SK-N-SH treated with all-trans-retinoic acid at 6 μM for 48 hours (cell line): ENCODE data around the gene PRKCE.

Experiments
- ARNTL ChIP-seq: fragments of 450-650 bp; formaldehyde crosslinking; IDR thresholded peaks from 2 replicates; pipeline ENCODE4 v1.5.0; 2020; ENCODE audit warnings: low read depth, mild to moderate bottlenecking, moderate library complexity, borderline replicate concordance
- CREB5 ChIP-seq: fragments of 250-450 bp; sonication (Bioruptor Pico); IDR thresholded peaks from 2 replicates; pipeline ENCODE4 v1.5.1; 2020; ENCODE audit warnings: low read depth, mild to moderate bottlenecking, moderate library complexity
- CSDC2 ChIP-seq: fragments of 250-450 bp; sonication (Bioruptor Pico); IDR thresholded peaks from 2 replicates; pipeline ENCODE4 v1.5.0; 2020; ENCODE audit warnings: mild to moderate bottlenecking, moderate library complexity
- SNAI2 ChIP-seq: fragments of 250-450 bp; sonication (Bioruptor Pico); IDR thresholded peaks from 2 replicates; pipeline ENCODE4 v1.5.0; 2020; ENCODE audit warnings: mild to moderate bottlenecking, moderate library complexity
- ZC3H10 ChIP-seq: fragments of 250-450 bp; sonication (Bioruptor Pico); IDR thresholded peaks from 2 replicates; pipeline ENCODE4 v1.5.1; 2021; ENCODE audit warnings: mild to moderate bottlenecking, moderate library complexity
- ZFP30 ChIP-seq: fragments of 450-650 bp; formaldehyde crosslinking; IDR thresholded peaks from 2 replicates; pipeline ENCODE4 v1.5.0; 2022; ENCODE audit warnings: mild to moderate bottlenecking, moderate library complexity
- ZNF565 ChIP-seq: fragments of 450-650 bp; formaldehyde crosslinking; conservative IDR thresholded peaks from 2 replicates; pipeline ENCODE4 v1.5.0; 2020; ENCODE audit warnings: low read depth, mild to moderate bottlenecking, moderate library complexity
- TF ChIP-seq, protein P1 (sequence below): fragments of 250-450 bp; sonication (Bioruptor Pico); IDR thresholded peaks from 2 replicates; pipeline ENCODE4 v1.8.0; 2020; ENCODE audit warnings: mild to moderate bottlenecking, moderate library complexity, borderline replicate concordance
- TF ChIP-seq, protein P2 (sequence below): fragments of 250-450 bp; sonication (Bioruptor Pico); IDR thresholded peaks from 2 replicates; pipeline ENCODE4 v1.5.0; 2020; ENCODE audit warnings: mild to moderate bottlenecking, moderate library complexity

DNA sequence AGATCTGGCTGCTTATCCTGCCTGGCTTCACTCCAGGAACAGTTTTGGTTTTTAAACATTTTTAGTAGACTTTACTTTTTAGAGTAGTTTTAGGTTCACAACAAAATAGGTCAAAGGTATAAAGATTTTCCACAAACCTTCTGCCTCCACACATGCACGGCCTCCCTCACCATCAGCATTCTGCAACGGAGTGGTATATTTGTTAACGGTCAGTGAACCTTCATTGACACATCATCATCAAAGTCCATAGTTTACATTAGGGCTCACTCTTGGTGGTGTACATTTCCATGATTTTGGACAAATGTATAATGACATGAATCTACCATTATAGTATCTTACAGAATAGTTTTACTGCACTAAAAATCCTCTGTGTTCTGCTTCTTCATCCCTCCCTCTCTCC, 342.6 kb downstream of the PRKCE start:
- no peak for TF ChIP-seq ZC3H10 (CRISPR knock-in tag)
- TF ChIP-seq, protein P1, sequence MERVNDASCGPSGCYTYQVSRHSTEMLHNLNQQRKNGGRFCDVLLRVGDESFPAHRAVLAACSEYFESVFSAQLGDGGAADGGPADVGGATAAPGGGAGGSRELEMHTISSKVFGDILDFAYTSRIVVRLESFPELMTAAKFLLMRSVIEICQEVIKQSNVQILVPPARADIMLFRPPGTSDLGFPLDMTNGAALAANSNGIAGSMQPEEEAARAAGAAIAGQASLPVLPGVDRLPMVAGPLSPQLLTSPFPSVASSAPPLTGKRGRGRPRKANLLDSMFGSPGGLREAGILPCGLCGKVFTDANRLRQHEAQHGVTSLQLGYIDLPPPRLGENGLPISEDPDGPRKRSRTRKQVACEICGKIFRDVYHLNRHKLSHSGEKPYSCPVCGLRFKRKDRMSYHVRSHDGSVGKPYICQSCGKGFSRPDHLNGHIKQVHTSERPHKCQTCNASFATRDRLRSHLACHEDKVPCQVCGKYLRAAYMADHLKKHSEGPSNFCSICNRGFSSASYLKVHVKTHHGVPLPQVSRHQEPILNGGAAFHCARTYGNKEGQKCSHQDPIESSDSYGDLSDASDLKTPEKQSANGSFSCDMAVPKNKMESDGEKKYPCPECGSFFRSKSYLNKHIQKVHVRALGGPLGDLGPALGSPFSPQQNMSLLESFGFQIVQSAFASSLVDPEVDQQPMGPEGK (CRISPR knock-in tag): no peak
- TF ChIP-seq ZFP30 (CRISPR knock-in tag): no peak
- TF ChIP-seq ZNF565 (CRISPR knock-in tag): no peak
- no peak for TF ChIP-seq CSDC2 (CRISPR knock-in tag)
- no peak for TF ChIP-seq ARNTL (CRISPR knock-in tag)
- TF ChIP-seq CREB5 (CRISPR knock-in tag): no peak
- no peak for TF ChIP-seq SNAI2 (CRISPR knock-in tag)
- TF ChIP-seq, protein P2, sequence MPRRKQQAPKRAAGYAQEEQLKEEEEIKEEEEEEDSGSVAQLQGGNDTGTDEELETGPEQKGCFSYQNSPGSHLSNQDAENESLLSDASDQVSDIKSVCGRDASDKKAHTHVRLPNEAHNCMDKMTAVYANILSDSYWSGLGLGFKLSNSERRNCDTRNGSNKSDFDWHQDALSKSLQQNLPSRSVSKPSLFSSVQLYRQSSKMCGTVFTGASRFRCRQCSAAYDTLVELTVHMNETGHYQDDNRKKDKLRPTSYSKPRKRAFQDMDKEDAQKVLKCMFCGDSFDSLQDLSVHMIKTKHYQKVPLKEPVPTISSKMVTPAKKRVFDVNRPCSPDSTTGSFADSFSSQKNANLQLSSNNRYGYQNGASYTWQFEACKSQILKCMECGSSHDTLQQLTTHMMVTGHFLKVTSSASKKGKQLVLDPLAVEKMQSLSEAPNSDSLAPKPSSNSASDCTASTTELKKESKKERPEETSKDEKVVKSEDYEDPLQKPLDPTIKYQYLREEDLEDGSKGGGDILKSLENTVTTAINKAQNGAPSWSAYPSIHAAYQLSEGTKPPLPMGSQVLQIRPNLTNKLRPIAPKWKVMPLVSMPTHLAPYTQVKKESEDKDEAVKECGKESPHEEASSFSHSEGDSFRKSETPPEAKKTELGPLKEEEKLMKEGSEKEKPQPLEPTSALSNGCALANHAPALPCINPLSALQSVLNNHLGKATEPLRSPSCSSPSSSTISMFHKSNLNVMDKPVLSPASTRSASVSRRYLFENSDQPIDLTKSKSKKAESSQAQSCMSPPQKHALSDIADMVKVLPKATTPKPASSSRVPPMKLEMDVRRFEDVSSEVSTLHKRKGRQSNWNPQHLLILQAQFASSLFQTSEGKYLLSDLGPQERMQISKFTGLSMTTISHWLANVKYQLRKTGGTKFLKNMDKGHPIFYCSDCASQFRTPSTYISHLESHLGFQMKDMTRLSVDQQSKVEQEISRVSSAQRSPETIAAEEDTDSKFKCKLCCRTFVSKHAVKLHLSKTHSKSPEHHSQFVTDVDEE: no peak
